ENCODE data around the gene TK2. TPM values are rescaled to one million over a fixed set of nuclear protein-coding genes. Genes with fewer than 3 reads are reported as not detected.

The TK2 gene
- total RNA-seq, 2 donors from 2014 or later, result 28.1 to 45.9 TPM

GRCh38 chr16:66478733-66479511, 71.0 kb downstream of the TK2 start:
- intact Hi-C loops (cut with DNase I), result loop anchor here (5.0 kb wide), 2 partner anchors 73 to 173 kb away; partner anchors contain the start of genes CKLF and TK2
- DNase-seq (ENCODE audit: low spot score), result peak; percentile 68
- Histone ChIP-seq H3K27ac (no peak overlapping the region), H3K27me3 (replicated peaks; ENCODE audit: insufficient read depth) (no peaks in the 10 kb centered on the region), H3K36me3 (no peaks in the 10 kb centered on the region), H3K9me3 (no peaks in the 10 kb centered on the region), H3K4me1 (replicated peaks) (no peaks in the 10 kb centered on the region), H3K4me3 (no peak overlapping the region)
- 58% methylated on average over 10 of the region's 10 CpGs for WGBS
- TF ChIP-seq CTCF (IDR thresholded peaks at IDR 0.05) (peak; percentile 18 to 78 (median 60)), POLR2A (IDR thresholded peaks at IDR 0.05) (no peak), POLR2AphosphoS5 (IDR thresholded peaks at IDR 0.05) (peak; percentile 28)

DNA sequence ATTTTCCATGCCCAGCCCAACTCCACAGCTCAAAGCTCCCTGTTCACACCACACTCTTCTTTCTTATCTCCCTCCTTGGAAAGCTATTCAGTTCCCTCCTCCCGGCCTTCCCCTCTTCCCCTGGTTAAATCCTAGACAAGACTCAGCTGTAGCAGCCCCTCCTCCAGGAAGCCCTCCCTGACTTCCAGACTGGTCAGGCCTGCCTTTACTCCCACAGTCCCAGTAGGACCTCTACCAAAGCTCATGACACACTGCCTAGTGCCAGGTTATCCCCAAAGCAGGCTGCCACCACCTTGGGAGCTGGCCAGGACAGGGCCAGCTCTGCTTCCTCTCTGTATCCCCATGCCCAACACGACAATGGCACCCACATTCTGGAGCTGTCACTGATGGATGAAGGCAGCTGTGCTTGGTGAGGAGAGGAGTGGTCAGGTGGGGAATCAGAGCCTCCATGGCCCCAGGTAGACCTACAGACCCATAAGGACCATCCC, 72.8 kb downstream of the TK2 start:
- no peaks in the 10 kb centered on the region for H3K9me3 ChIP-seq
- intact Hi-C loops (cut with DNase I), result loop anchor here (5.0 kb wide), 2 partner anchors 75 to 175 kb away; partner anchors contain the start of genes CKLF and TK2
- TF ChIP-seq POLR2AphosphoS5 (IDR thresholded peaks at IDR 0.05) (no peak), POLR2A (IDR thresholded peaks at IDR 0.05) (no peak), CTCF (IDR thresholded peaks at IDR 0.05) (no peak)
- whole genome bisulfite sequencing, result 66% methylated on average over 2 of the region's 2 CpGs
- DNase-seq (ENCODE audit: low spot score), result no peak
- no peaks in the 10 kb centered on the region for H3K36me3 ChIP-seq
- H3K27ac ChIP-seq, result no peak overlapping the region
- no peaks in the 10 kb centered on the region for H3K27me3 ChIP-seq (replicated peaks; ENCODE audit: insufficient read depth)
- H3K4me1 ChIP-seq (replicated peaks), result no peaks in the 10 kb centered on the region
- no peak overlapping the region for H3K4me3 ChIP-seq

DNA sequence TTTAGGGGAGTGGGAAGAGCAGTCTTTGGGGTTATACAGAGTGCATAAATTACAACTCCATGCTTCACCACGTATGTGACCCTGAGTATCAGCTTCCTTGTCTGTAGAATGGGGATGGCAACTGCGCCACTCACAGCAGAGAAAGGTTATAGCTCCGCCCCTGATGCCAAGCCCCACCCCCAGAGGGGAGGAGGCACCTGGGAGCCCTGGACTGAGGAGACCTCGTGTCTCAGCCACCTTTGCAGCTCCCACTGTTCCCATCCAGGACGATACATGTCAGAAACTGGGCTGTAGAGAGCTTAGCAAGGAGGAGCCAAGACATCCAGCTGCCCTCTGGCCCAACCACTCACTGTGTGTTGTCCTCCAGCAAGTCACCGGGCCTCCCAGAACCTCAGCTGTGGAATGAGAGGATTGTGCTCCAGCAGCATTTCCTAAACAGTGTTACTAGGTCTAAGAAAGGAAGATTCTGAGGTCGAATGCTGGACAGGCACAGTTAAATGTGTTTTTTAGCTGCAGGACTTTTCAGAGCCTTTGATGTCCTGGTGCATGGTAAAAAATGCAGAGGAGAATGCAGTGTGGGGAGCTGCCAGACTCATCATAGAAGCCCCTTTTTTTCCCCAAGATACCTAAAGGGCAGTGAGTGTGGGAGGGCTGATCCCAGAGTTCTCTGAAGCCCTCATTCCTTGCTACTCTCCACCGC, 73.4 kb downstream of the TK2 start:
- Histone ChIP-seq H3K27ac (no peak overlapping the region), H3K36me3 (no peaks in the 10 kb centered on the region), H3K27me3 (replicated peaks; ENCODE audit: insufficient read depth) (no peaks in the 10 kb centered on the region), H3K9me3 (no peaks in the 10 kb centered on the region), H3K4me3 (no peak overlapping the region), H3K4me1 (replicated peaks) (no peaks in the 10 kb centered on the region)
- no peak for DNase-seq (ENCODE audit: low spot score)
- WGBS, result 65% methylated on average over 8 of the region's 8 CpGs
- intact Hi-C loops (cut with DNase I), result loop anchor here (5.0 kb wide), 2 partner anchors 76 to 176 kb away; partner anchors contain the start of genes CKLF and TK2
- TF ChIP-seq POLR2AphosphoS5 (IDR thresholded peaks at IDR 0.05) (no peak), POLR2A (IDR thresholded peaks at IDR 0.05) (no peak), CTCF (IDR thresholded peaks at IDR 0.05) (no peak)

- no peaks in the 10 kb centered on the region for H3K36me3 ChIP-seq
- TF ChIP-seq POLR2A (IDR thresholded peaks at IDR 0.05), result no peak
- TF ChIP-seq POLR2AphosphoS5 (IDR thresholded peaks at IDR 0.05), result no peak
- TF ChIP-seq CTCF (IDR thresholded peaks at IDR 0.05), result no peak
- 86% methylated on average over 2 of the region's 2 CpGs for WGBS
- H3K27me3 ChIP-seq (replicated peaks; ENCODE audit: insufficient read depth), result no peaks in the 10 kb centered on the region
- no peaks in the 10 kb centered on the region for H3K9me3 ChIP-seq
- no peak for DNase-seq (ENCODE audit: low spot score)
- intact Hi-C loops (cut with DNase I), result loop anchor here (5.0 kb wide), 2 partner anchors 77 to 177 kb away; partner anchors contain the start of genes CKLF and TK2
- H3K27ac ChIP-seq, result no peak overlapping the region
- no peaks in the 10 kb centered on the region for H3K4me1 ChIP-seq (replicated peaks)
- H3K4me3 ChIP-seq, result no peak overlapping the region
These were observed 74.7 kb downstream of the TK2 start for GRCh38 chr16:66475232-66475631.

Data from prostate gland (tissue), 2 donors.